K562 (cell line): Measurements from ENCODE around the gene WFIKKN2. TPM values are rescaled to one million over a fixed set of nuclear protein-coding genes. Genes with fewer than 3 reads are reported as not detected.

Experiments
- ATAC-seq: fragments of 200-7000 bp; cut with Tn5 transposase; 3 replicates; pipeline ENCODE4 v1.9.1; 2020; ENCODE audit warnings: moderate library complexity
- BruUV-seq: library from RNA; stranded (reverse); fragments of 400-500 nt; replicated peaks from 2 replicates; lab custom pipeline; 2021; lab: Mats Ljungman, UMichigan
- CTCF ChIA-PET: fragments of 300-600 bp; formaldehyde crosslinking; extraction: SDS; loops from one replicate; lab custom pipeline; 2021; ENCODE audit warnings: low intra/inter-chr PET ratio; lab: Yijun Ruan, JAX
- POLR2A ChIA-PET: fragments of 300-600, 350-650 bp; sonication (Branson Sonifier 250); formaldehyde crosslinking; extraction: SDS; loops from one replicate; lab custom pipeline; 2021; ENCODE audit warnings: antibody characterized with exemption, inconsistent platforms; lab: Yijun Ruan, JAX
- DNase-seq, 4 experiments: peaks; one replicate each; pipeline versions ENCODE4 v3.0.0 to v3.0.0-alpha.2; 2011 to 2018; ENCODE audit warnings: low spot score in 3 of 4, mixed read lengths in 3 of 4; ENCODE audit errors: extremely low read depth in 1 of 4
- FAIRE-seq: peaks from 2 replicates; lab custom pipeline; 2011; peaks lifted over from hg19 to GRCh38; lab: Jason Lieb, UNC
- H2AFZ ChIP-seq: 2 replicates; pipeline ENCODE4 v1.6.0; 2011; ENCODE audit warnings: low read depth, low read length, control low read depth, inconsistent platforms
- H3K27ac ChIP-seq: fragments of 200-600 bp; 3 replicates; pipeline ENCODE4 v1.8.0; 2011; ENCODE audit warnings: low read depth, mild to moderate bottlenecking, control low read depth, inconsistent platforms, low read length, moderate library complexity, mixed read lengths; ENCODE audit errors: extremely low read depth
- H3K27me3 ChIP-seq, 2 experiments: fragments of 300-600 bp in 1 of 2; 2 replicates in 1 of 2; 3 replicates in 1 of 2; pipeline versions ENCODE4 v1.6.0 to v1.8.0; 2011; ENCODE audit warnings: inconsistent platforms in 2 of 2, low read length in 2 of 2, mild to moderate bottlenecking in 1 of 2, mixed read lengths in 1 of 2, moderate library complexity in 1 of 2; ENCODE audit not compliant: control insufficient read depth in 2 of 2, insufficient read depth in 2 of 2
- H3K36me3 ChIP-seq: fragments of 300-600 bp; 3 replicates; pipeline ENCODE4 v1.8.0; 2011; ENCODE audit warnings: mild to moderate bottlenecking, low read length, inconsistent platforms; ENCODE audit not compliant: control insufficient read depth, insufficient read depth
- H3K4me1 ChIP-seq, 2 experiments: fragments of 200-600 bp in 1 of 2; replicated peaks in 1 of 2; 2 replicates in 1 of 2; 3 replicates in 1 of 2; pipeline versions ENCODE4 v1.5.1 to v1.8.0; 2011; ENCODE audit warnings: inconsistent platforms in 2 of 2, low read length in 2 of 2, mild to moderate bottlenecking in 1 of 2, mixed read lengths in 1 of 2, moderate library complexity in 1 of 2; ENCODE audit not compliant: control insufficient read depth in 2 of 2, insufficient read depth in 2 of 2
- H3K4me2 ChIP-seq: 2 replicates; pipeline ENCODE4 v1.6.1; 2011; ENCODE audit warnings: low read length, control low read depth, inconsistent platforms, mixed read lengths; ENCODE audit not compliant: insufficient read depth
- H3K4me3 ChIP-seq: fragments of 200-600 bp; sonication (generic), shearing (Covaris generic); 2 replicates; pipeline ENCODE4 v1.5.1; 2016; ENCODE audit warnings: control low read depth, inconsistent platforms
- H3K79me2 ChIP-seq: fragments of 200-600 bp; 3 replicates; pipeline ENCODE4 v1.8.0; 2011; ENCODE audit warnings: low read length, inconsistent platforms; ENCODE audit not compliant: control insufficient read depth, insufficient read depth
- H3K9ac ChIP-seq, 2 experiments: 2 replicates each; pipeline versions ENCODE4 v1.6.0 to v1.6.1; 2011; ENCODE audit warnings: low read depth in 2 of 2, low read length in 2 of 2, control low read depth in 1 of 2, inconsistent platforms in 1 of 2, mild to moderate bottlenecking in 1 of 2, mixed read lengths in 1 of 2; ENCODE audit not compliant: insufficient read depth in 1 of 2
- H3K9me1 ChIP-seq: one replicate; pipeline ENCODE4 v1.6.0; 2011; ENCODE audit warnings: inconsistent platforms, mild to moderate bottlenecking, low read length, moderate library complexity; ENCODE audit not compliant: control insufficient read depth, insufficient read depth
- H3K9me3 ChIP-seq: replicated peaks from 2 replicates; pipeline ENCODE4 v1.5.1; 2011; ENCODE audit warnings: low read depth, low read length, inconsistent platforms; ENCODE audit not compliant: control insufficient read depth, insufficient read depth
- H4K20me1 ChIP-seq: replicated peaks from 2 replicates; pipeline ENCODE4 v1.6.1; 2011; ENCODE audit warnings: low read length, inconsistent platforms, mixed read lengths; ENCODE audit not compliant: control insufficient read depth, insufficient read depth
- CBFB ChIP-seq: sonication (generic); formaldehyde crosslinking; IDR thresholded peaks from 2 replicates; pipeline ENCODE4 v1.4.0; 2020; ENCODE audit warnings: mild to moderate bottlenecking, missing genetic modification reagents
- DDX20 ChIP-seq: fragments of 450-650 bp; IDR thresholded peaks from 2 replicates; pipeline ENCODE4 v1.6.1; 2016; ENCODE audit warnings: missing genetic modification characterization, low read depth, mild to moderate bottlenecking, missing compliant biosample characterization, moderate library complexity
- ETV1 ChIP-seq: fragments of 450-650 bp; conservative IDR thresholded peaks from 2 replicates; pipeline ENCODE4 v1.6.1; 2016; ENCODE audit warnings: missing genetic modification characterization, control low read depth, low read depth, missing compliant biosample characterization
- GTF2E2 ChIP-seq: fragments of 200-800 bp; sonication (Bioruptor generic); IDR thresholded peaks from 2 replicates; pipeline ENCODE4 v1.6.1; 2016; ENCODE audit warnings: missing genetic modification characterization, missing compliant biosample characterization
- HLTF ChIP-seq: fragments of 450-650 bp; IDR thresholded peaks from 2 replicates; pipeline ENCODE4 v1.6.1; 2016
- KAT7 ChIP-seq: sonication (generic); formaldehyde crosslinking; IDR thresholded peaks from 2 replicates; pipeline ENCODE4 v1.8.0; 2022; ENCODE audit warnings: missing genetic modification reagents, mild to moderate bottlenecking, borderline replicate concordance
- PTBP1 ChIP-seq: fragments of 200-400 bp; formaldehyde crosslinking; IDR thresholded peaks from 2 replicates; pipeline ENCODE4 v1.6.1; 2017; ENCODE audit warnings: low read depth, low read length
- PTRF ChIP-seq: fragments of 450-650 bp; IDR thresholded peaks from 2 replicates; pipeline ENCODE4 v1.6.1; 2016; ENCODE audit warnings: mild to moderate bottlenecking, missing genetic modification characterization, missing compliant biosample characterization
- XRCC3 ChIP-seq: fragments of 450-650 bp; IDR thresholded peaks from 2 replicates; pipeline ENCODE4 v1.6.1; 2017; ENCODE audit warnings: mild to moderate bottlenecking, moderate library complexity
- ZFP36 ChIP-seq: fragments of 150-350 bp; IDR thresholded peaks from 2 replicates; pipeline ENCODE4 v1.6.1; 2018; ENCODE audit warnings: low read length, low read depth; ENCODE audit not compliant: partially characterized antibody
- ZKSCAN3 ChIP-seq: fragments of 250-450 bp; sonication (Bioruptor Pico); IDR thresholded peaks from 2 replicates; pipeline ENCODE4 v1.4.0; 2020
- ZMIZ1 ChIP-seq, 2 experiments: fragments of 150-350 bp in 1 of 2; IDR thresholded peaks; 2 replicates each; pipeline ENCODE4 v1.6.1; 2012 to 2016; ENCODE audit warnings: low read depth in 2 of 2, low read length in 2 of 2, mild to moderate bottlenecking in 1 of 2, moderate library complexity in 1 of 2
- ZNF197 ChIP-seq: fragments of 200-800 bp; sonication (Bioruptor generic); IDR thresholded peaks from 2 replicates; pipeline ENCODE4 v1.6.1; 2016; ENCODE audit warnings: low read depth, missing genetic modification characterization, missing compliant biosample characterization
- ZNF354B ChIP-seq: fragments of 250-450 bp; sonication (Bioruptor Pico); IDR thresholded peaks from 2 replicates; pipeline ENCODE4 v1.4.0; 2020
- ZNF668 ChIP-seq: fragments of 250-450 bp; sonication (Bioruptor Pico); IDR thresholded peaks from 2 replicates; pipeline ENCODE4 v1.8.0; 2022; ENCODE audit warnings: mild to moderate bottlenecking, inconsistent platforms
- WGBS: fragments of 100-300 bp; shearing (Covaris generic); methylation state at CpG from one replicate; pipeline ENCODE4 v1.1.6; 2016; ENCODE audit warnings: low coverage, mixed read lengths; ENCODE audit not compliant: insufficient coverage; ENCODE audit errors: missing lambda C conversion rate; 5-methylcytosine and 5-hydroxymethylcytosine counted together
- in situ Hi-C: fragments of 300-500 bp; cut with MboI; formaldehyde crosslinking; loops from 4 replicates; pipeline ENCODE4 v1.15.0; 2018; ENCODE audit warnings: inconsistent platforms, mixed read lengths
- intact Hi-C: fragments of 100-400 bp; cut with micrococcal nuclease; formaldehyde crosslinking; loops from 2 replicates; pipeline ENCODE4 v1.14.2; 2022
- polyA plus RNA-seq, 8 experiments: library from polyadenylated mRNA; depleted of rRNA in 4 of 8; stranded (reverse) in 5 of 8; unstranded in 3 of 8; fragments of >200 nt; fragmentation: Nextera tagmentation in 2 of 8; fragmentation: Illumina TruSeq in 1 of 8; extraction: Ambion mirVana in 2 of 8; extraction: Trizol in 1 of 8; gene quantifications; 2 replicates each; pipeline versions ENCODE4 v1.2.1 to v1.2.3, GENCODE V29; 2011 to 2014; ENCODE audit warnings: inconsistent platforms in 1 of 8, missing spikeins in 1 of 8
- total RNA-seq, 7 experiments: library from RNA; depleted of rRNA in 6 of 7; stranded (reverse); fragments of >200 nt in 6 of 7; fragmentation: Illumina TruSeq in 2 of 7; extraction: Trizol in 2 of 7; gene quantifications; 2 replicates each; pipeline versions ENCODE4 v1.2.1 to v1.2.3, GENCODE V29; 2011 to 2021; ENCODE audit warnings: low replicate concordance in 1 of 7

Gene WFIKKN2
- total and polyA plus RNA-seq, 9 of the 15 experiments (the other 6 are each of a cell fraction or from before 2014, with no cell fraction given), result 0.07 TPM; not detected in 8

DNA sequence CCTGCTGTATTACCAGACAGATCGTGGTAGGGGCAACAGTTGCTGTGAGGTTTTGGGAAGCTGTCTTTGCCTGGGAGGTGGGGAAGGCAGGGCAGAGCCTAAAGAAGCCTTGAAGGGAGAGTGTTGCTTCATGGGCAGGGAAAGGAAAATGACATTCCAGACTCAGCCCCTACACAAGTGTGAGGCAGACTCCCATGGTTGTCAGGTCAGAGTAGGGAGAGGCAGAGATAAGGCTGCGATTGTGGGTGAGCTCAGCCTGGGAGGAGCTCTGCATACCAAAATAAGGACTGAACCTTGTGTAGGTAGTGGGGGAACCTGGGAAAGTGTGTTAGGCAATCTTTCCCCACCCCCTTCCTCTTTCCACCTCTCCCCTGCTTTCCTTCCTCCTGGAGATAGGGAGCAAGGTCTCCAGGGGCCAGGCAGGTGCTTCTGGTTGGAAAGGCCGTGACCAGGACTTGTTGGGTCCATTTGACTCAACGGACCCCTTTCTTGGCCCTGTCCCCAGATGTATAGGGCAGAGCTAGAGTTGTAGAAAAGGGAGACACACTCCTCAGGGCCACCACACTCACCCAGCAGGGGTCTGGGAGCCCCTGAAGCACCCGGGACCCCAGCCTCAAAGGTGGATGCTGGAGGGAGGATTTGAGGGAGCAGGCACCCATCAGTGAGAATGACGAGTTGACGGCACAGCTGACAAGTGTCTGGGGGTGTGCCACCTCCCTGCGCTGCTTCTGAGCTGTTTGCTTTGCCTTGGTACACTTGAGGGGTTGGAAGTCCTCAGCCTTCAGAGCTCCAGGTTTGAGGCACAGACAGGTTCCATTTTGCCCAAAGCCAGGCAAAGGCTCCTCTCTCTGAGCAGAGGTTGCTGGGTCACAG, 49.3 kb downstream of the WFIKKN2 start (continued):
- no peak for TF ChIP-seq DDX20 (tag)
- TF ChIP-seq KAT7 (CRISPR knock-in tag), result no peak

- H3K4me3 ChIP-seq, result no peak overlapping the region
- DNase-seq (no peak), FAIRE-seq (peak; percentile 6)
- no peak overlapping the region; a peak in 1 of 4 replicates for H3K9ac ChIP-seq
- no peaks in the 10 kb centered on the region for H3K9me3 ChIP-seq
- POLR2A ChIA-PET, result interaction anchor here (0.6 to 2.1 kb wide), 5 partner anchors 9 to 38 kb away, joined by 3 to 16 read pairs (median 4); partner anchors contain the start of gene TOB1
- H3K9me1 ChIP-seq, result no peaks in the 10 kb centered on the region
- H3K36me3 ChIP-seq, result no peaks in the 10 kb centered on the region
- H3K4me2 ChIP-seq, result no peak overlapping the region
- H2AFZ ChIP-seq, result no peak overlapping the region
- in situ Hi-C loops (no loop called here), intact Hi-C loops (no loop called here)
- H4K20me1 ChIP-seq, result no peaks in the 10 kb centered on the region
- 45% methylated on average over 5 of the region's 5 CpGs for WGBS
- TF ChIP-seq ZMIZ1 (IDR thresholded peaks at IDR 0.05; ENCODE audit: low read depth in 2 of 2, low read length in 2 of 2) (no peak), HLTF (no peak), ZNF354B (CRISPR knock-in tag) (no peak), ZKSCAN3 (CRISPR knock-in tag) (no peak), PTBP1 (no peak), XRCC3 (no peak), ZFP36 (no peak), ZNF197 (CRISPR knock-in tag) (no peak), CBFB (no peak), PTRF (no peak), ZNF668 (no peak), ETV1 (tag) (no peak), GTF2E2 (tag) (no peak)
- TF ChIP-seq, all 486 proteins: peak for 0
- no TSS peak for BruUV-seq
- Histone ChIP-seq H3K4me1 (peaks cover 22 to 24% of the 10 kb centered on the region in 2 experiments; a peak in 4 of 5 replicates), H3K79me2 (no peaks in the 10 kb centered on the region), H3K27me3 (no peaks in the 10 kb centered on the region), H3K27ac (no peak overlapping the region)
- no peak for ATAC-seq
- CTCF ChIA-PET, result no interaction called here
Measured at GRCh38 chr17:50887705-50888245, 52.4 kb downstream of the WFIKKN2 start.
